ENCODE measurements around the gene PIK3R5.

The PIK3R5 gene

GRCh38 chr17:8940866-8941471 lies 24.5 kb downstream of the PIK3R5 start:
- Histone ChIP-seq H3K27me3 (ENCODE audit: control insufficient read depth, low read length) (peaks cover 32% of the 10 kb centered on the region), H3K4me1 (ENCODE audit: control insufficient read depth, low read length) (no peaks in the 10 kb centered on the region), H3K27ac (ENCODE audit: low read depth, low read length) (no peak overlapping the region), H3K4me2 (ENCODE audit: low read length) (no peak overlapping the region), H4K20me1 (ENCODE audit: control insufficient read depth, insufficient read depth, low read depth, low read length) (no peaks in the 10 kb centered on the region), H3K36me3 (ENCODE audit: control insufficient read depth, low read length) (no peaks in the 10 kb centered on the region), H3F3A (ENCODE audit: control insufficient read depth, insufficient read depth) (no peaks in the 10 kb centered on the region), H3K9me2 (replicated peaks; ENCODE audit: control insufficient read depth, low read length) (no peaks in the 10 kb centered on the region), H3K9me3 (ENCODE audit: control insufficient read depth, insufficient read depth, low read length) (no peaks in the 10 kb centered on the region), H3K4me3 (ENCODE audit: low read length) (no peak overlapping the region), H3K79me2 (ENCODE audit: control insufficient read depth, low read length) (no peaks in the 10 kb centered on the region)
- TF ChIP-seq EZH2phosphoT487 (IDR thresholded peaks at IDR 0.05; ENCODE audit: borderline replicate concordance, low read length) (no peak), CTCF (IDR thresholded peaks at IDR 0.05; ENCODE audit: low read depth, low read length, poor library complexity, severe bottlenecking) (no peak)

- TF ChIP-seq CTCF (IDR thresholded peaks at IDR 0.05; ENCODE audit: low read depth, low read length, poor library complexity, severe bottlenecking) (no peak), EZH2phosphoT487 (IDR thresholded peaks at IDR 0.05; ENCODE audit: borderline replicate concordance, low read length) (peak; percentile 81; the same call in 1 of the 2 replicates)
- Histone ChIP-seq H4K20me1 (ENCODE audit: control insufficient read depth, insufficient read depth, low read depth, low read length) (no peaks in the 10 kb centered on the region), H3K4me2 (ENCODE audit: low read length) (no peak overlapping the region), H3K4me3 (ENCODE audit: low read length) (no peak overlapping the region), H3K9me2 (replicated peaks; ENCODE audit: control insufficient read depth, low read length) (no peaks in the 10 kb centered on the region), H3F3A (ENCODE audit: control insufficient read depth, insufficient read depth) (no peaks in the 10 kb centered on the region), H3K27me3 (ENCODE audit: control insufficient read depth, low read length) (peaks cover 37% of the 10 kb centered on the region), H3K79me2 (ENCODE audit: control insufficient read depth, low read length) (no peaks in the 10 kb centered on the region), H3K9me3 (ENCODE audit: control insufficient read depth, insufficient read depth, low read length) (no peaks in the 10 kb centered on the region), H3K4me1 (ENCODE audit: control insufficient read depth, low read length) (no peaks in the 10 kb centered on the region), H3K27ac (ENCODE audit: low read depth, low read length) (no peak overlapping the region), H3K36me3 (ENCODE audit: control insufficient read depth, low read length) (no peaks in the 10 kb centered on the region)
These were observed 25.8 kb downstream of the PIK3R5 start for GRCh38 chr17:8939496-8940334.

- Histone ChIP-seq H3K79me2 (ENCODE audit: control insufficient read depth, low read length) (no peaks in the 10 kb centered on the region), H3K36me3 (ENCODE audit: control insufficient read depth, low read length) (no peaks in the 10 kb centered on the region), H3K9me3 (ENCODE audit: control insufficient read depth, insufficient read depth, low read length) (no peaks in the 10 kb centered on the region), H3K27me3 (ENCODE audit: control insufficient read depth, low read length) (peaks cover 45% of the 10 kb centered on the region), H3K4me1 (ENCODE audit: control insufficient read depth, low read length) (no peaks in the 10 kb centered on the region), H3K4me3 (ENCODE audit: low read length) (no peak overlapping the region), H3K27ac (ENCODE audit: low read depth, low read length) (no peak overlapping the region), H4K20me1 (ENCODE audit: control insufficient read depth, insufficient read depth, low read depth, low read length) (no peaks in the 10 kb centered on the region), H3F3A (ENCODE audit: control insufficient read depth, insufficient read depth) (no peaks in the 10 kb centered on the region), H3K4me2 (ENCODE audit: low read length) (no peak overlapping the region), H3K9me2 (replicated peaks; ENCODE audit: control insufficient read depth, low read length) (no peaks in the 10 kb centered on the region)
- TF ChIP-seq EZH2phosphoT487 (IDR thresholded peaks at IDR 0.05; ENCODE audit: borderline replicate concordance, low read length) (no peak), CTCF (IDR thresholded peaks at IDR 0.05; ENCODE audit: low read depth, low read length, poor library complexity, severe bottlenecking) (no peak)
These were observed 26.6 kb downstream of the PIK3R5 start for GRCh38 chr17:8938933-8939332.

Data from DOHH2 (cell line).